GM19193 (cell line): ENCODE data around the gene ABHD2.

Experiments used
- POLR2A ChIP-seq: IDR thresholded peaks from 4 replicates; pipeline ENCODE4 v1.6.1; 2011; ENCODE audit not compliant: insufficient read depth, insufficient read length; ENCODE audit errors: extremely low read depth

Gene ABHD2

DNA sequence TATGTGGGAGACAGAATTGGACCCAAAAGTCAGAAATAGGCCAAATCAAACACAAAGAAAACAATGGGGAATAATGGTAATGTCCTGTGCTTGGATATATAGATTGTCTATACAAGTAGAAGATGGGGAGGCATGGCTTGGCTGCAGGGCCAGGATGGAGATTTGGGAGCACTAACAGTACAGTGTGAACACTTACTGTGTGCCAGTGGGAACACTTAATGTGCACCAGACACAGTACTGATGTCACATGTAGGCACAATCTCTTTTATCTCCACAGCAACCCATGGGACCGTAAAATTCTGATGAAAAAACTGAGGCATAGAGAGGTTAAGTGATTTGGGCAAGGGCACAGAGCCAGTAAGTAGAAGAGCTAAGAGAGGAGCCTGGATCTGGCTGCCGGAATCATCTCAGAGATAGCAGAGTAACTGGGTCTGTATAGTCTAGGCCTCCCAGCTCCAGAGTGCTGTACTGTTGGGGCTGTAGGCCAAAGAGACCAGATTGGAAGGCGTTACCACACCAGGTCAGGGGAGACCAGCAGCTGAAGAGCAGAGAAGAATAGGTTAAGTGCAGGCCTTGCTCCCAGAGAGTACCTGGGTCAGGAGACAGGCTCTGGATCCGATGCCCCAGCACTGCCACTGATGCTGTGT lies 69.8 kb downstream of the ABHD2 start:
- TF ChIP-seq POLR2A: no peak

DNA sequence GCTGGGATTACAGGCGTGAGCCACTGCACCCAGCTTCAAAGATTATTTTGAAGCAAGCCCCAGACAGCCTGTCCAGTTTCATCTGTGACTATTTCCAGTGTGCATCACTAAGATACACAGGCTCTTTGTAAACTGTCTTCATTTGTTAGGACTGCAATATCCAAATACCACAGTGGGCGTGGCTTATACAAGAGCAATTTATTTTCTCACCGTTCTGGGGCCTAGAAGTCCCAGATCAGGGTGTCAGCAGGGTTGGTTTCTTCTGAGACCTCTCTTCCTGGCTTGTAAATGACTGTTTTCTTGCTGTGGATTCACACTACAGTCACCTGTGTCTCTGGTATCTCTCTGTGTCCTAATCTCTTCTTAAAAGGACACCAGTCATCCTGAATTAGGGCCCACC lies 73.4 kb downstream of the ABHD2 start:
- TF ChIP-seq POLR2A: no peak

DNA sequence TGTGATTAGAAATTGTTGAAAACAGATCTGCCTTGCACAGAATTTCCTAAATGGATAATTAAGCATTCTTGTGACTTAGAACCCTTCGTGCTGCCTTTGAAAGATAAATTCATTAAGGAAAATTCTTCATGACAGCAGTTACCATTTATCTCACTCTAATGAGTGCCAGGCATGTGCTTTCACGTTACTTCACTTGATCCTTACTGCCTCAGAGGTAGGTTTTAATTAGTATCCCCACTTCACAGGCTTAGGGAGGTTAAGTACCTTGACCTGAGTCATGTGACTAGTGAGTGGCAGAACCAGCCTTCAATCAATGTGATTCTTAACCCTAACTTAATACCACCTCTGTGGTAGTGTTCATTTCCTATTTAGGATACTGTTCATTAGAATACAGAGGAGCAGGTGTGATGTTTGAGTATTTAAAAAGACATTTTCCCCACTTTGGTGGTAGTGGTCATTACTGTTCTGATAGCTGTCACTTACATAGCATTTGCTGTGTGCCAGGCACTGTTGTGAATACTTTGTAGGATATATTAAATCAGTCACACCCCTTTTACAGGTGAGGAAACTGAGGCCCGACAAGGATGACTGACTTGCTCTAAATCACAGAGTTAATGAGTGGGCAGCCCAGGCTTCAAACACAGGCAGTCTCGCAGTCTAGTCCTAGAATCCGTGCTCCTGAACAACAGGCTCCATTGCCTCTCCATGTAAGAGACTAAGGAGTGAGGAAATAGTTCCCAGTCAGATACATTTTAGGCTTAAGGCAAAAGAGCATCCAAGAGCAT lies 75.2 kb downstream of the ABHD2 start:
- TF ChIP-seq POLR2A: no peak

DNA sequence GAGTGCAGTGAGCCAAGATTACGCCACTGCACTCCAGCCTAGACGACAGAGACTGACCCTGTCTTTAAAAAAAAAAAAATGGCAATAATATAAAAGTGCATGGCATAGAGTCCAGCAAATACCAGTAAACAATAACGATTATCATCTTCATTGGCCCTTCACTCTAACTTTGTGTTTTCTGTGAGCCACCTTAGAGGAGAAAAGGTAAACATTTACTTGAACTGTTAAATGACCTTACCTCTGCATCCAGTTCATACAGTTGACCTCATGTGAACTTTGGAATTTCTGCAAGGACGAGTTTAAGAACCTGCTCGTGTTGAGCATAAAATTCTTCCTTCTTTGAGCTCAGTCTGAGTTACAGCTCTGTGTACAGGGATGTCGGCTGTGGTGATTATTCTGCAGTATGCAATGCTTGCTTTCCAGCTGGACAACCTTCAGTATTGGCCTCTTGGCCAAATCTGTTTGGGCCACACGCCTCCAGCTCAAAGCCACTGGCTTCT lies 76.5 kb downstream of the ABHD2 start:
- no peak for TF ChIP-seq POLR2A

DNA sequence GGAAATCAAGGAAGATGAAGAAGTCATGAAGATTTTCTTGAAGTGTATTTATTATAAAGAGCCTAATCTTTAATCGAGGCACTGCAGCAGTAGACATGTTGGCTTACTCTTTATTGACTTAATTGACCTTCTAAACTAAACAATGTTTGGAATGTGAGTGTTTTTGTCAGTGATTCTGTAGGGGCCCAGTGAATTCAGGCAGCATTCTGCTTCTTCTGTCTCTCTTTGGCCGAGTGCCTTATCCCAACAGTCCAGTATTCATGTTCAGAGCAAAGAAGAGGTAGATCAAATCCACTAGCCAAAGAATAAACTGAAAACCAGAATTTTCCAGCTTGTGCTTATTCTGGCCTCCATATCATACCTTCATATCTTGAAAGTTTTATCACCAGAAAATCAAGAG lies 77.4 kb downstream of the ABHD2 start:
- no peak for TF ChIP-seq POLR2A

DNA sequence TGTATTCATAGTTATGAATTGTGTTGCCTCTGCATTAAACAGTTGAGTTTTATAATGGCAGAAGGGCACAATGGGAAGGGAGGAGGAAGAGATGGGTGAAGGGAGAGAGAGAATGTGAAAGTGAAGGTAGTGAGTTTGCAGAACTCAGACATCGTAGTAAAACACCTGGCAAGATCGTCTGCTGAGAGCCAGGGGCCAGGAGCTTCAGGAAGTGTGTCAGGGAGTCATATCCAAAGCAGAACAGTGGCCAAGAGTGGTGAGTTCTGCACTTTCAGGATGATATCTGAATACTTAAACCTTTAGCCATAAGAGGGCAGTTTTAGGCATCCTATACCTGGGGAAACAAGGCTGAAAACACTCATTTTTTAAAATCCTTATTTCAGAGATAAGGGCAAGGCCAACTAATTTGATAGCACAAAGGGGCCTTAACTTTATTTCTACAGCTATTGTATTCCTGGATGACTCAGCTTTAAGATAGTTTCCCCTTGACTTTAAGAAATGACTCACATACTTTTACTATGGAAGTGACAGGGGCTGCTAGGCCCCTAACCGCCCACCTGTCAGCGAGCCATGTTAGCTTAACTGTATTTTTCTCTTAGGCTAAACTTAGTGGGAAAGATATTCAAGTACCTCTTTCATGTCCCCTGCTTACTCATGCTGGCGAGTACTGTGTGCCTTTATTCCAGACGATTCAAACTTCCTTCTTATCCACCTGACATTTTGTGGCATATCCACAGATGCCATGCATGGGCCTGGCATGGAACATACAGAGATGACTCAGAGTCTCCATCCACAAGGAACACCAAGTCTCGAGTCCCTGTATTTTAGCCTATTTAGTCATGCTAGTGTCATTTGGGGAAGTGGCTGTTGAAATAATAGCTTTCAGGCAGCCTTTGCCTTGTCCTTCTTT lies 79.3 kb downstream of the ABHD2 start:
- no peak for TF ChIP-seq POLR2A

DNA sequence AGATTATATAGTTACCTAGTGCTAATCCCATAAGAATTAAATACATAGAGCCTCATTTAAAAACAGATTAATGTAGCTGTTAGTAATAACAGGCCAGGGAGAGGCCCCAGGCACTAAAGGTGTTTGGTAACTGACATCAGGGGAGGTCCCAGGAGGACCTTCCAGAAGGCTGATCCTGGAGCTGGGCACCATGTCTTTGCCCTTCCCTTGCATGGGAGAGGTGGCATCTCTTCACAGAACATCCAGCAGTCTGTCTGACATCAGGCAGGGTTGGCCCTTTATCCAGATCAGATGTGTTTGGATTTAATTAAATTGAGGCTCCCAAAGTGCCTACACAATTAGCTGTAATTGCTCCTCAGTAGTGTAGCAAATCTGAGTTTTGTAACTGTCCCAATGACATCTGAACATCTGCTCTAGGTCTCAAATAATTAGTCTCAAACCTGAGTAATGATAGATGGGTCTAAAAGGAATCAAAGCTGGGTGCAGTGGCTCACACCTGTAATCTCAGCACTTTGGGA lies 80.1 kb downstream of the ABHD2 start:
- TF ChIP-seq POLR2A: no peak

DNA sequence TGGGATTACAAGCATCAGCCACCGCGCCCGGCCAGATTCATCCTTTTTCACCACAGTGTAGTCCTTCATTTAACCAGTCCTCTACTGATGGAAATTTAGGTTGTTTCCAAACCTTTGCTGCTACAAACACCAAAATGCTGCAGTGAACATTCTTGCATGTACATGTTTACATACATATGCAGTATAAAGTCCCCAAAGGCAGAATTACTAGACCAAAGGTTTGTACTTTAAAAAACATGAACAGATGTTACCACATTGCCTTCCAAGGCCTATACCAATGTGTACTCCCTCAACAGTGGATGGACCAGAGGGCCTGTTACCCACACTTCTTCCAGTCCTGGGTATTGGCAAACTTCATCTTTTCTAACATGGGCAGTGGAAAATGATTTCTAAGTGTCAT lies 82.1 kb downstream of the ABHD2 start:
- no peak for TF ChIP-seq POLR2A

DNA sequence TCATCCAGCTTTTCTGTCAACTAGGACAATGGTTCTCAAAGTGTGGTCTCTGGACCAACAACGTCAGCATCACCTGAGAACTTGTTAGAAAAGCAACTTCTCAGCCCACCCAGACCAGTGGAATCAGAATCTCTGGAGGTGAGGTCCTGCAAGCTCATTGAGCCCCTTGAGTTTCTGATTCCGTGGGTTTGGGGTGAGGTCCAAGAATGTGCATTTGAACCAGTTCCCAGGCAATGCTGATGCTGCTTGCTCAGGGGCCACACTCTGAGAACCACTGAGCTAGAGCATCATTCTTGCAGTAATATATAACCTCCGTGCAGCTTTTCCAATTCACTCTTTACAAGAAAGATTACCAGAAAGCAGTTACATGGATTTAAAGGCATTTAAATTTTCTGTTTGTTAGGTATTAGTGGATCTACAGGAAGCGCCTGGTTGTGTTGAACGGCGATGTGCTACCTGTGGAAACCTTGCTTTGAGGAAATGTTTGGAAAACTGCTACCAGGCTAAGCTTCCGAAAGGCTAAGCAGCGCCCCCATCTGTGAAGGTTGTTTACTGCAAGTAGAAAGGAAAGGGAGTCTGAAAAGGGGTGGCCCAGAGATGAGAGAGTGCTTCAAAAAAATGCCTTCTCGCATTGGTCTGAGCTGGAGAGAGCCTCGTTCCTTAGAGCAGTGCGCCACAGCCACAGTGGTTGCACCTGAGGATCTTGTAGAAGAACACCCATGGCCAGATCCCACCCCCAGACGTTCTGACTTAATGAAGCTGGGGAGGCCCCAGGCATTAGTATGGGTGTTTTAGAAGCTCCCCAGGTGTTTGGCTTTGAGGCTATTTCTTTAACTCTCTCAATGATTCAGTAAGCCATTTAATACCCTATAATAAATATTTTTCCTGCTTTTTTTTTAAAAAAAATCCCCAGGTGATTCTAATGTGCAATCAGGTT lies 83.1 kb downstream of the ABHD2 start:
- TF ChIP-seq POLR2A: no peak

DNA sequence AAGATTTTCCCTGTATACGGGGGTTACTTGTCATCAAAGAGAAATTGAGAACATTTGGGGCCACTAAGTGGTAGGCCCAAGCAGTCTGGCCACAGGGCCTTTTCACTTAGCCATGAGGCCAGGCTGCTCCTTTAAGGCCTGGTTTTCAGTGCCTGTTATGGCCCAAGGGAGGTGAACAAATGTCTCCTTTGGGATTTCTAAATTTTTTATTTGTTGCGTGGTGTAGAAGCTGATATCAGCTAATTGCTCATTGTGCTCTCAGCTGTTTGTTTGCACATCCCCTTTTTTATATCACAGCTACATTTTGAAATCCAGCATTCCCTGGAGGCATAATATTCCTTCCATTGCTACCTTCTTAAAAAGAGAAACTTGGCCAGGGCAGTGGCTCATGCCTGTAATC lies 84.7 kb downstream of the ABHD2 start:
- no peak for TF ChIP-seq POLR2A

DNA sequence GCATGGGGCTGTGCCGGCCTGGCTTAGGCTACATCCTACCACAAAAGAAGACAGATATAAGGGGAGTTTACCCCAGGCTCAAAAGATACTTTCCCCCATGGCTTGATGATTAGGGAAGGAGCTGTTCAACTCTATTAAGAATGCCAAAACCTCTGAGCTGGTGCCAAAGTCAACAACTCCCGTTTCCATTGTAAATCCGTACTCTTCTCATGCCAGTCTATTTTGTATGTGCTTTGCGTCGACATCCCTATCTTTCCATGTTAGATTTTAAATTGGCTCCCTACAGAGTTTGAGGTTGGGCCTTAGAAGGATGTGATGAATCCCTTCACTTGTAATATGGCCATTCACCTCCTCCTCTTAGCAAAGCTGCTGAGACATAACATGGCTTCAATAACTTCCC lies 86.2 kb downstream of the ABHD2 start:
- no peak for TF ChIP-seq POLR2A

DNA sequence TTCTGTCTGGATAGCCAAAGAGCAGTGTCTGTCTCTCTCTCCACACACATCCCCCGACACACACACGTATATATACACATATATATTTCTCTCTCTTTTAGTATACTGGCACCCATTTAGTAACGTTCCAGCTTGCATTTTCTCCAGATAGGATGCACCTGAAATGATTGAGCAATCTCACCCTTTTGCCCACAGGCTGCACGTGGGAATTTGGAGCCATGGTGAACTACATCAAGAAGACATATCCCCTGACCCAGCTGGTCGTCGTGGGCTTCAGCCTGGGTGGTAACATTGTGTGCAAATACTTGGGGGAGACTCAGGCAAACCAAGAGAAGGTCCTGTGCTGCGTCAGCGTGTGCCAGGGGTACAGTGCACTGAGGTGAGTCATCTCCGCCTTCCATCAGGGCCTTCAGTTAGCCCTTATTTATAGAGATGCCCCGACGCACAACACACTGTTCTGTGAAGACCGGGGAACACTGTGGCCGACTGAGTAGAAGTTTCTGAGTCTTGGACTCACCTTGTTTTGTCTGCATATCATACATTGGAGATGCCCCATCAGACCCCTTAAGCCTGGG lies 87.4 kb downstream of the ABHD2 start:
- TF ChIP-seq POLR2A: no peak

DNA sequence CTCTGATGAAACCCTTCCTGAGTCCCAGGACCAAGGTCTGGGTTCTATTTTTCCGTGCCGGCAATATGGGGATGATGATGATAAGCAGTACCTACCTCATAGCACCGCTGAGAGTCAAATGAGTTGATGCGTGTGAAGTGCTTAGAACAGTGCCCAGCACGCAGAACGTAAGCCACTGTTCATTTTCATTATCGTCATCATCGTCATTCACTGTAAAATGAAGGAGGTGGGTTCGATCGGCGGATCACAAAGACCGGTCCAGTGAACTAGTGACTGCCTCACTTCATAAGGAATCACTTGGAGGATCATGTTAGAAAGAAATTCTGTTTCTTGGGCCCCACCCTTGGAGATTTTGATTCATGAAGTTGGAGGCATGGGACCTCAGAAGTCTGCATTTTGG lies 88.9 kb downstream of the ABHD2 start:
- no peak for TF ChIP-seq POLR2A
